SH-SY5Y (cell line): ENCODE results near the gene MYO7B.

Source experiments
- GATA2 ChIP-seq: IDR thresholded peaks from 2 replicates; pipeline ENCODE4 v1.6.1; 2011; ENCODE audit warnings: mild to moderate bottlenecking, low read depth, low read length
- GATA3 ChIP-seq: IDR thresholded peaks from 2 replicates; pipeline ENCODE4 v1.6.1; 2011; ENCODE audit warnings: low read depth, mild to moderate bottlenecking, low read length, moderate library complexity

The MYO7B gene

GRCh38 chr2:127670055-127670956 lies 134.8 kb downstream of the MYO7B start:
- TF ChIP-seq GATA2, result no peak
- TF ChIP-seq GATA3, result no peak

GRCh38 chr2:127670957-127671290 lies 135.4 kb downstream of the MYO7B start:
- TF ChIP-seq GATA3, result no peak
- TF ChIP-seq GATA2, result no peak

- no peak for TF ChIP-seq GATA3
- no peak for TF ChIP-seq GATA2
Measured at GRCh38 chr2:127671557-127672302, 136.2 kb downstream of the MYO7B start.

GRCh38 chr2:127672341-127673224 lies 137.1 kb downstream of the MYO7B start:
- TF ChIP-seq GATA2 (no peak), GATA3 (no peak)

GRCh38 chr2:127673291-127674069 lies 138.0 kb downstream of the MYO7B start:
- TF ChIP-seq GATA2, result no peak
- no peak for TF ChIP-seq GATA3

- TF ChIP-seq GATA3 (no peak), GATA2 (no peak)
Measured at GRCh38 chr2:127674241-127675209, 139.0 kb downstream of the MYO7B start.

- no peak for TF ChIP-seq GATA3
Measured at GRCh38 chr2:127675331-127676261, 140.1 kb downstream of the MYO7B start, which contains the start of gene LIMS2. LIMS2 (minus strand) TSS chr2:127675530; CDS start chr2:127675024, 506 bp downstream.

- no peak for TF ChIP-seq GATA3
- no peak for TF ChIP-seq GATA2
Measured at GRCh38 chr2:127676906-127677305, 141.4 kb downstream of the MYO7B start.

- no peak for TF ChIP-seq GATA3
- no peak for TF ChIP-seq GATA2
Measured at GRCh38 chr2:127678531-127678930, 143.0 kb downstream of the MYO7B start.

GRCh38 chr2:127678991-127679390 lies 143.5 kb downstream of the MYO7B start:
- TF ChIP-seq GATA2 (no peak), GATA3 (no peak)

GRCh38 chr2:127679680-127680361 lies 144.3 kb downstream of the MYO7B start:
- TF ChIP-seq GATA3 (no peak), GATA2 (no peak)
